ENCODE measurements around the gene BOK.
"Not testable (repeated sequence)": the region's sequence is repeated elsewhere in the genome, so short reads cannot be mapped to it uniquely, and the experiment has no call there.

The BOK gene

DNA sequence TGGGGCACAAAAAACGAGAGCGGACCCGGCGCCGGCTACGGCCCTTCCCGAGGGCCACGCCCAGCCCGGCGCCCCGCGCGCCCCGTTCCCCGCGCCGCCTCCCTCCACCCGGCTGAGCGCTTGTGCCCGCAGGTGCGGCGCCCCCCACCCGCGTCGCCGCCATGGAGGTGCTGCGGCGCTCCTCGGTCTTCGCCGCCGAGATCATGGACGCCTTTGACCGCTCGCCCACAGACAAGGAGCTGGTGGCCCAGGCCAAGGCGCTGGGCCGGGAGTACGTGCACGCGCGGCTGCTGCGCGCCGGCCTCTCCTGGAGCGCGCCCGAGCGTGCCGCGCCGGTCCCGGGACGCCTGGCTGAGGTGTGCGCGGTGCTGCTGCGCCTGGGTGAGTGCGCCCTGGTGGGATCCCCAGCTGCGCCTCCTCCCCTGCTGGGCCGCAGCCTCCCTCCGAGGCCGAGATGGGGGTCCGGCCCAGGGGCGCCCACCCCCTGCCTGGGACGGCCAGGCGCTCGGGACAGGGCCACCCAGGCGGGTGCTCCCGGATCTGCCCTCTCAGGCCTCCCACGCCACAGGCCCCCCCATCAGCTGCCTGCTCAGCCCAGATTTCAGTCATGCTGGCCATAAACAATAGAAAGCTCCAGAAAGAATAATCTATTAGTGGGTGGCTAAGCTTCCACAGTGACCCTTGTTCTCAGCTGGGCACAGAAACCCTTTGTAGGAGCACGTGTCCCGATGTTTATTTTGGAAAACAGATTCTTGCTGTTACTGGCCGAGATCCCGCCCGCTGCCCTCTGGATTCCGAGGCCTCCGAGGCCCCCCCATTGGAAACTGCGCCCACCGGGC lies 997 bp downstream of the BOK start:
- no peak for DNase-seq

DNA sequence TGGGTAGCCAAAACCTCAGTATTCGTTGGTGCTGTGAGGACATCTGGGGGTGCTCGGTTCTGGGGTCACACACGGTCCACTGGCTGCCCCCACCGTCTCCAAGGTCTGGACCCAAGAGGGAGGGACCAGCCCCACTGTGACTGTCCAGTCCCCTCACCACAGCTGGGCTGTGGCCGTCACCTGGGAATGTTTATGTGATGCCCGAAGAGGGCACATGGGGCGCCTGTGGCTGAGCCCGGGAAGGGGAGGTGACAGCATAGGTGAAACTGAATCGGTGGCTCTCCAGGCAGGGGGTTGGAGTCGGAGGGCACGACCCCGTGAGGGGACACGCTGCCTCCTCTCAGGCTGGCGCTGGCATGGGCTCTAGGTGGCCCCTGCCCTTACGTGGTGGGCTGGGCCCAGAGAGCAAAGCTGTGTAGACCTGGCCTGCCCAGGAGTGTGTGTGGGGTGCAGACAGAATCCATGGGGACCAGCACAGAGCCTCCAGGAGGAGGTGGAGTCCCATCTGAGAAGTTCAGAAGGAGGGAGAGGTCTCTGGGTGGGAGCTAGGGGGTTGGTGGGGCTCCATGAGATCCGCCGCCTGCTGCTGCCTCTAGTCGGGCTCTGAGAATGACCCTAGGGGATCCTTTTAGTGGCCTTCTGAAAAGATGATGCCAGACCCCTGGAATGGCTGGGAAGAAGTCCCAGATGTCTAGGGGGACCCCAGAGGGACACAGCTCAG lies 1.8 kb downstream of the BOK start:
- no peak for DNase-seq

DNA sequence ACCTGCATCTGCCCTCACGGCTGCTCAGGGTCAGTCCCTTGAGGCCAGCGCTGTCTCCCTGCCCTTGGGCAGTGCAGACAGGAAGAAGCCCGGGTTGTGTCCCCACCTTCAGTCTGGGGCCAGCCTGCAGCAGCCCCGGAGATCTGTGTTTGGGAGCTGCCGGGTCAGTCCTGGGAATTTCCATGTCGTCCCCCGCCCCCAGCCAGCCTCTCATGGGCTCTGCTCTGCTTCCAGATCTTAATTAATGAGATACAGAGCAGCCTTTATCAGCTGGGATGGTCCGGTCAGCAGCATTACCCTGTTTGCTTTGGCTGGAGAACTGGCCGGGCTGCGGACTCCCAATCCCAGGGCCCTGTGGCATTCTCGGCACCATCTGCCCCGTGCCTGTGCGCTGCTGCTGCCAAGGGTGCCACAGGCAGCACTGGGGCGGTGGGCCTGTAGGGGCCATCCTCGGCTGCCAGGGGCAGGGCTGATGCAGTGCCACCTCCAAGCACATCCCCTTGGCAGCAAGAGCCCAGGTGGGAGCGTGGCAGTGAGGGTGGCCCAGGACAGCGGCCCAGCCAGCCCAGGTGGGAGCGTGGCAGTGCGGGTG lies 2.4 kb downstream of the BOK start:
- DNase-seq, result no peak

DNA sequence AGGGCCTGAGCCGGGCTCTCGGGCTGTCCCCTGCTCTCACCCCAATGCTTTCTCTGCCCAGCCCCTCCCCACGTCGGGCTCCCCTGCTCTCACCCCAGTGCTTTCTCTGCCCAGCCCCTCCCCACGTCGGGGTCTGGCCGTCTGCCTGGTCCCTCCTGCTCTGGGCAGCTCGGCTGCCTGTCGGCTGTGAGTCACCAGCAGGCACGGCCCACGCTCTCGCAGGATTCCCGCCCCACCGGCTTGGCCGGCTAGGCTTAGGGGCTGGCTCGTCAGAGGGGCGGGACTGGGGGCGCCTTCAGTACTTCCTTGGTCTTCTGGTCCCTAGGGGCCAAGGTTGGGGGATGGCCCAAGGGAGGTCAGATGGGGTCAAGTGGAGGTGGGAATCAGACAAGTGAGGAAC lies 3.3 kb downstream of the BOK start:
- DNase-seq, result no peak

DNA sequence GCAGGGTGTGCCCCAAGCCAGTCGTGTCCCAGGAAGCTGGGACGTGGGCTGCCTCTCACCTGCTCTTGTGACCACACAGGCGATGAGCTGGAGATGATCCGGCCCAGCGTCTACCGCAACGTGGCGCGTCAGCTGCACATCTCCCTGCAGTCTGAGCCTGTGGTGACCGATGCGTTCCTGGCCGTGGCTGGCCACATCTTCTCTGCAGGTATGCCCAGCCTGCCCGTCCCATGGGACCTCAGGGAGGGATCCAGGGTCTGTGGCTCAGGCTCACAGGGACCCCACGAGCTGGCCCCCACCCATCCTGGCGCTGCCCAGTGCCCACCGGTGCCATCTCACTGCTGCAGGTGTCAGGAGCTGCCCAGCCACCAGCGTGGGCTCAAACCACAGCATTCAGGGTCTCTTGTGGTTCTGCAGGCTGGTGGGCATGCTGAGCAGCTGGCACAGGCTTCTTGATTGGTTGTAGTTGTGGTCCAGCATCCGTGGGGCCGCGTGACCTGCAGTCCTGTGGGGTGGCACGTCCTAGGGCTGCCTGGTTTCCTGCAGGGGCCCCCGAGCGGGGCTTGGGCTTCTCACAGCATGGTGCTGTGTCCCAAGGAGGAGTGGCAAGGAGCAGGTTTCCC lies 3.8 kb downstream of the BOK start:
- DNase-seq, result no peak

DNA sequence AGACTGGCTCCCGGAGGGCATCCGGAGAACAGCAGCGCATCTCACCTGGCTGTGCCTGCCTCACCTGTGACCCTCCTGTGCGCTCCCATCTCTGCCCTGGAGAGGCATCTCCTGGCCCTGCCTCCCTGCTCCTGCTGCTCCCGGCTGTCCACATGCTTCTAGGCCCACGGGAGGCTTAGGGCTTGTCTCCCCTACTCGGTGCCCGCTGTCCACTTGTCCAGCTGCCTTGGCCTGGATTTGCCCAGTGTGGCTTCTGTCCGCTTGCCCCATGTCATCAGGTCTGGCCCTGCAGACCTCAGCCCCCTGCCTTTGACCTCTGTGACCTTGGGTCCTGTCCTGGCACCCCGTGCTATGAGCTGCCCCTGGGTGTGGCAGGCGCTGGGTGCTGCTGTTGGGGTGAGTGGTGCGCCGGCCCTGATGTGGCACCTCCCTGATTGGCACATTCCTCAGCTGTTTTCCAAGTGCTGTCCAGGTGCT lies 4.5 kb downstream of the BOK start:
- no peak for DNase-seq

DNA sequence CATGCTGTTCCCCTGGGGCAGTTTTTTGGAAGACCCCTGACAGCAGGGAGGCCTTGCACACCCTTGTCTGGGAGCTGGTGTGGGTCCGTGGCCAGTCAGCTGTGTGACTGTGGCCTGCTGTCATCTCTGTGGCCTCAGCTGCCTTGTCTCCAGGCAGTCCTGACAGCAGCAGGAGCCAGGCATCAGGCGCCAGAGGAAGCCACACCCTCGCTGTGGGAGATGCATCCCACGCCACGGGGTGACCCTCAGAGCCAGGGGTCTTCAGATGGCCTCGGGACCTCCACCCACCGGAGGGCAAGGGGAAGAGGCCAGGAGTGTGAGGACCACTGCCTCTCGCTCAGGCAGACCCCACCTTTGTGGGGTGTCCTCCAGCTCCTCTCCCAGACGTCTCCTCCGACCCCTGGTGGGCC lies 5.0 kb downstream of the BOK start:
- no peak for DNase-seq

DNA sequence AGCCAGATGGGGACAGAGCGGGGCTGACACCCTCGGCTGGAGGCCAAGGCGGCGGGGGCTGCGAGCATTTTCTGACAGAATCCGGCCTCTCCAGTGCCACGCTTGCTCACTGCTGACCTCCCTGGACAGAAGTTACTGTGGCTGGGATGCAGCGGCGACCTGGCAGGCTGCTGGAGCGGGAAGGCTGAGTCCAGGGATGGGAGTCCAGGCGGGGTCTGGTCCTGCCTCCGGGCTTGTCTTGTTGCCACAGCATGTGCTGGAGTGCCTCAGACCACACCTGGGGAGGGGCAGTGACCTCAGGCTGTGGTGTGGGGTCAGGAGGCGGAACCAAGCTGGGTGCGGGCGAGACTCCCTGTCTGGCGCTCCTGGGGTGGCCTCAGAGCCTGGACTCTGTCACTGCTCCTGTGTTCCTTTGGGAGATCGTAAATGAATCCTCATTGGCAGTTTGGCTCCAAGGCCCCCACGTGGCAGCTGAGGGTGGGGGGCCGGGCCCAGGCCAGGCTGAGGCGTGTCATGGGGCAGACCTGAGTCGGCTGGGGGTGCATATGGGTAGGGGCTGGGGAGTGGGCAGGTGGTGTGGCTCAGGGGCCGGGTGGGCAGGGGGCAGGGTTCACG lies 5.5 kb downstream of the BOK start:
- no peak for DNase-seq

DNA sequence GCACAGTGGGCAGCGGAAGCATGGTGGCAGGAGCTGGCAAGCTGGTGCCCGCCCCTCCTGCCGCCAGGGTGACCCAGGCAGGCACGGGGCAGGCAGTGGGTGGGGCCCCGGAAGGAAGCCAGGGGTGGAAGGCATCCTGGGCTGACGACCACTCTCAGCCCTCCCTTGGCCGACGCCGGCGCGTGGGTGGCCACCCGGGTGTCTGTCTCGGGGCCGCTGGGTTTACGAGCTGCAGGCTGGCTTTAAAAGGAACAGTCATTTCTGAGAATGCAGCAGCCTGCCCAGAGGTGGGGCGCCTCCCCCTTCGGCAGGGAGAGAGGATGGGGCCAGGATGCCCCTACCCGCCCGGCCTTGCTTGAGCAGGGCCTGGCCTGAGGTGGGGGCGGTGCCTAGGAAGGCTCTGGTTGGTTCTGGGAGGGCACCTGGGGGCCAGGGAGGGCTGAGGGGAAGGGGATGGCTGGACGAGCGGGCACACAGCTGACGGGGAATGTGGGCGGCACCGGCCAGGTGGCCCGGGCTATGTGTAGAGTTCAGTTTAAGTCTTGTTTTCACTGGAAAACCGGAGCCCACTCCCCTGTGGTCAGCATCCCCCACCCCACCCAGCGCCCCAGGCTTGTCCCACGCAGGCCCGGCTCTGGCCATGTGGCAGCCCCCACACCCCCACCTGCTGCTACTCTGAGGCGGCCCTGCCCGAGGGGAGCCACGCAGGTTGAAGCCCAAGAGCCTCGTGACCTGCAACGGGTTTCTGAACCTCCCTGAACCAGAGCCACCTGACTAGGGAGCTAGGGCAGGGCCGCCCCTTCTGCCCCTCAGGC lies 6.3 kb downstream of the BOK start:
- no peak for DNase-seq

DNA sequence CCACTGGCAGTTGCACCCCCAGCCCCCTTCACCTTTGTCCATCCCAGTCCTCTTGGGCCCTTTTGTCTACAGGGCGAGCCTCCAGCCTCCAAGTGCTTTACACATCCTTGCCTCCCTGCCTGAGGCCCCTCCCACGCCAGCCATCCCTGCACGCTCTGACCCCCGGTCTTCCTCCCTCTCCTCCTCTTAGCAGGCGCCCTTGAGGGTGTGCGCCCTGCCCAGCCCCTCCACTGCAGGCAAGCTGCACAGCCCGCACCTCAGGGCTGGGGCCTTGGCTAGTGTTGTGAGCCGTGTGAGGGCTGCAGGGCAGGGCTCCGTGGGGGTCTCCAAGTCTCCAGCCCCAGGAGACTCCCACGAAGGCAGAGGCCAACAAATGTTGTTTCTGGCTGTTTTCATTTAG lies 6.9 kb downstream of the BOK start:
- no peak for DNase-seq

DNA sequence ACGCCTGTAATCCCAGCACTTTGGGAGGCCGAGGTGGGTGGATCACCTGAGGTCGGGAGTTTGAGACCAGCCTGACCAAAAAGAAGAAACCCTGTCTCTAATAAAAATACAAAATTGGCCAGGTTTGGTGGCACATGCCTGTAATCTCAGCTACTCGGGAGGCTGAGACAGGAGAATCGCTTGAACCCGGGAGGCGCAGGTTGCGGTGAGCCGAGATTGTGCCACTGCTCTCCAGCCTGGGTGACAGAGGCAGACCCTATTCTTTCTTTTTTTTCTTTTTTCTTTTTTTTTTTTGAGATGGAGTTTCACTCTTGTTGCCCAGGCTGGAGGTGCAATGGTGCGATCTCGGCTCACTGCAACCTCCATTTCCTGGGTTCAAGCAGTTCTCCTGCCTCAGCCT lies 7.5 kb downstream of the BOK start:
- DNase-seq, result not testable (repeated sequence)

DNA sequence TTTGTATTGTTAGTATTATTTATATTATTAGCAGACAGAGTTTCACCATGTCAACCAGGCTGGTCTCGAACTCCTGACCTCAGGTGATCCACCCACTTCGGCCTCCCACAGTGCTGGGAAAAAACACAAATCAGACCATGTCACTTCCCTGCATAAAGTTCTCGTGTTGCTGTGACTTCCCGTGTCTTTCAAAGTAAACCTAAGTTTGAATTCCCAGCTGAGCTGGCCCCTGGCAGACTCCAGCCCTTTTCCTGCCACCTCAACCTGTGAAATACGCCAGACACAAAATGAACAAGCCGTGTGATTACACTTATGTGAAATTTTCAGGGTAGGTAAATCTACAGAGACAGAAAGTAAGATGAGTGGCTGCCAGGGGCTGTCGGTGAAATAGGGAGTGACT lies 7.9 kb downstream of the BOK start:
- no peak for DNase-seq

DNA sequence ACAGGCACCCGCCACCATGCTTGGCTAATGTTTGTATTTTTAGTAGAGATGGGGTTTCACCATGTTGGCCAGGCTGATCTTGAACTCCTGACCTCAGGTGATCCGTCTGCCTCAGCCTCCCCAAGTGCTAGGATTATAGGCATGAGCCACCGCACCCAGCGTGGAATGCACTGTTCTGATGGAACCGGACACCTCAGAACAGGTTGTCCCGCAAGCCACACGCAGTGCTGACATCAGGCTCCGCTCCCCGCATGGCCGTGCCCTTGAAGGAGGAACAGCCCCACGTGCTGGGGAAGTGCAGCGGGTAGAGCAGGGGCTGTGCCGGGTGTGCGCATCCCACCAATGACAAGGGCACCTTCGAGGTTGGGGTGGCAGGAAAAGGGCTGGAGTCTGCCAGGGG lies 8.7 kb downstream of the BOK start:
- DNase-seq, result not testable (repeated sequence)

DNA sequence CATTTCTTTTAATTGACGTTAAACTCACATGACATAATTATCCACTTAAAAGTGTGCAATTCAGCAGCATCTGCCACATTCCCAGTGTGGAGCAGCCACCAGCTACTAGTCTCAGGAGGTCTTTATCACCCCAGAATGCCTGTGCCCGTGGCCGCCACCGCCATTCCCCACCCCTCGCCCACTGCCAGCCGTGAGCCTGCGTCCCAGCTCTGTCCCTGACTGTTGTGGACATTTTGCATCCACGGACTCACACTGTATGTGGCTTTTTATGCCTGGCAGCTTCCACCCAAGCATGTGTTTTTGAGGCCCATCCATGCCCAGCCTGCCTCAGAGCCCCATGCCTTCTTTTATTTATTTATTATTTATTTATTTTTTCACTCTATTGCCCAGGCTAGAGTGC lies 9.2 kb downstream of the BOK start:
- DNase-seq, result no peak

DNA sequence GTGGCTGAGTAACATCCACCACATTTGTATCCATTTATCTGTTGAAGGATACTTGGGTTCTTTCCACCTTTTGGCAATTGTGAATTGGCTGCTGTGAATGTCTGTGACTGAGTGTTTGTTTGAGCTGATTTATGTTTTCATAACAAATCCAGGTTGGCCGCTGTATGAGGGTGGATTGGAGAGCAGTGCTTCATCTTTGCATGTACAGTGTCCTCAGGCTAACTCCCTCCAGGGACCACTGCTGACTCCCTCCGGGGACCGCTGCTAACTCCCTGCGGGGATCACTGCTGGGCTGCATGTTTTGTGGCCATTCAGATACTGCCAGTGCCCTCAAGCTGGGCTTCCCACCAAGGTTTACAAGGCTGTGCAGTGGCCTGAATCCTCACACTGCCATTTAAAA lies 10.2 kb downstream of the BOK start:
- DNase-seq, result no peak

DNA sequence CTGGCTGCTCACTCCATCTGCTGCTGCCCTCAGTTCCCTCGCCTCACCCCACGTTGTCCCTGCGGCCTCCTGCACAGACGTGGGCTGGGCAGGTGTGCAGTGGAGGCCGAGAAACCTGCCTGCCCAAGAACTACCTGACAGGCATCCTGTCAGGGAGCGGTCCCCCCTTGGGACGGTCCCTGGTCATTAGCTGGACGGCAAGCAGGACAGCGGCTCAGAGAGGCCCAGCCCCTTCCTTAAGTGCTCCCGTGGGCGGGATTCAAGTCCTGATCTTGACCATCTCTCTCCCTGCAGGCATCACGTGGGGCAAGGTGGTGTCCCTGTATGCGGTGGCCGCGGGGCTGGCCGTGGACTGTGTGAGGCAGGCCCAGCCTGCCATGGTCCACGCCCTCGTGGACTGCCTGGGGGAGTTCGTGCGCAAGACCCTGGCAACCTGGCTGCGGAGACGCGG lies 11.3 kb downstream of the BOK start:
- no peak for DNase-seq

DNA sequence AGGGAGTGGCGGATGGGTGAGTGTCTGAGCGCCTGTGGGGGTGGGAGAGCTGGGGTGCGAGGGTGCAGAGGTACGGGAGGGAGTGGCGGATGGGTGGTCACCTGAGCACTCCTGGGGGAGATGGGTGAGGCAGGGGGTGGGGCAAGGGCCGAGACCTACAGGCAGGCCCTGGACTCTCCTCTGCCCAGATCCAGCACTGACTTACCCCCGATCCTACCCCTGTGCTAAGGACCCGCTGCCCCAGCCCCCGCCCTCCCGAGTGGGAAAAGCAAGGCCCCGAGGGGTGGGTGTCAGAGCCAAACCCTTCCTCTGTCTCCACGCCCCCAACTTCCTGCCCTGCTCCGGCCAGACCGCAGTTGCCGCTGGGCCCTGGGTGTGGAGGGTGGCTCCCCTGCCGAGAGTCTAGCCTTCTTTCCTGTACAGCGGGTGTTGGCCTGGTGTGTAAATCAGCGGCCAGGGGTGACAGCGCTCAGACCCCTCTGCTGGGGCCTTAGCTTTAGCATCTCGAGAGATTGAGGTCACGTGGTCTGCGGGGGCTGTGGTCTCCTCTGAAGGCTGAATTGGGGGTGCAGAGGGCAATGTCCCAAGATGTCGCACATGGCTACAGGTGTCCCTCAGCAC lies 12.5 kb downstream of the BOK start:
- DNase-seq, result no peak

DNA sequence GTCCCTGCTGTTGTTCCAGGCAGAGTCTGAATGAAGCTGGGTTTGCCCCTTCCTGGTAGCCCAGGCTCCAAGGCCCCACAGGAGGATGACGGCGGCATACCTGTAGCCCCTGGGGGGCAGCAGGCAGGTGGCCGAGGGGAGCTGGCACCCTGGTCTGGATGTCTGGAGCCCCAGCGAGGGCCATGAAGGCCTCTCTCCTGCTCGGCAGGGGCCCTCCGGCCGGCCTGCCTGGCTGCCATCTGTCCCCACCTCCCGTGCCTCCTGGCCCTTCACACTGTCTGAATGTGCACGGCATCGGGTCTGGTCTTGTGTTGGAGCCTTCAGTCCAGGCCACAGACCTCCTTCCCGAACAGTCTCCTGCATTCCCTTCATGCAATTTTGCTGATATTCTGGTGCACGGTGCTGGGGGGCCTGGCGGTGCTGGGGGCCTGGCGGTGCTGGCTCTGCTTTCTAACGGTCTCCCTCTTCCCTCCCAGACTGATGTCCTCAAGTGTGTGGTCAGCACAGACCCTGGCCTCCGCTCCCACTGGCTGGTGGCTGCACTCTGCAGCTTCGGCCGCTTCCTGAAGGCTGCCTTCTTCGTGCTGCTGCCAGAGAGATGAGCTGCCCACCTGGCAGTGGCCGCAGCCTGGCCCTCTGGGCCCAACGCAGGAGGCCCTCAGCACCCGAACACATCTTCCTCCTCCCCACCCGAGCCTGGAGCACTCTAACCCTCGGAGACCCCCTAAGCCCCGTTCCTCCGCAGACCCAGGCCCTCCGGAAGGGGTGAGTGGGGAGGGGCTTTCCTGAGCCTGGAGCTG lies 13.5 kb downstream of the BOK start:
- DNase-seq, result no peak

DNA sequence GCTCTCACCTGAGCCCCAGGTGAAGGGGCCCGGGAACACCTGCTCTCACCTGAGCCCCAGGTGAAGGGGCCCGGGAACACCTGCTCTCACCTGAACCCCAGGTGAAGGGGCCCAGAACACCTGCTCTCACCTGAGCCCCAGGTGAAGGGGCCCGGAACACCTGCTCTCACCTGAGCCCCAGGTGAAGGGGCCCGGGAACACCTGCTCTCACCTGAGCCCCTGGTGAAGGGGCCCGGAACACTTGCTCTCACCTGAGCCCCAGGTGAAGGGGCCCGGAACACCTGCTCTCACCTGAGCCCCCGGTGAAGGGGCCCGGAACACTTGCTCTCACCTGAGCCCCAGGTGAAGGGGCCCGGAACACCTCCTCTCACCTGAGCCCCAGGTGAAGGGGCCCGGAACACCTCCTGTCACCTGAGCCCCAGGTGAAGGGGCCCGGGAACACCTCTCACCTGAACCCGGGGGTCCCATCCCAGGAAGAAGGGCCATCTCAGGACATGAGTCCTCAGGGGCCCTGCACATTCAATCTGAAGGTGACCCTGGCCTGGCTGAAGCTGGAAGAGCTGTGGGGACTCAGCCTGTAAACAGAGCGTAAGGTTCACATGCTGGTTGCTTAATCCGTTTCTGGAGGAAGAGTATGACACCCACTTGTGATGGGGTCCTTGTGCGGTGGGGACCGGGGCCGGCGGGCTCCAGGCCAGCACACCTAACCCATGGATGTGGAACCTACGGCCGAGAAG lies 14.5 kb downstream of the BOK start:
- DNase-seq, result not testable (repeated sequence)

DNA sequence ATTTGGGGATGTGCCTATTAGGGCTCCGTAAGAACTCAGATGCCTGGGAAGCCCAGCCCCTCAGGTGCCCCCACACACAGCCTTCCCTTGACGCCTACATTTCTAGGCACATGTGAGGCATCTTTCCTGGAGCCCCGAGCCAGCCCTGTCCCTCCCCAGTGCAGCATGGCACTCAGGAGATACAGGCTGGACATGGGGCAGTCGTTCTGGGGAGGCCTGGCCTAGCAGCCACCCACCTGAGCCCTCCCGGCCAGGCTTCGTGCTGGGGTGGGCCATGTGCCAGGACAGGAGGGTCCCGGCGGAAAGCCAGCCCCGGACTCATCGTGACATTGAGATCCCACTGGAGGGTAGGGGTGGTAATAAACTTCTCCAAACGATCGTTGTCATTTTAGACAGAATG lies 15.2 kb downstream of the BOK start:
- no peak for DNase-seq
